GM19463 (cell line): ENCODE results near the gene PRM3.

Experiments used
- ATAC-seq: cut with Tn5 transposase; IDR thresholded peaks from one replicate; pipeline ENCODE4 v1.9.1; 2021; ENCODE audit warnings: mild to moderate bottlenecking, moderate library complexity; ENCODE audit not compliant: unreplicated experiment

The PRM3 gene

GRCh38 chr16:11229432-11229831 lies 44.0 kb downstream of the PRM3 start:
- no peak for ATAC-seq

GRCh38 chr16:11225677-11226549 lies 47.5 kb downstream of the PRM3 start:
- ATAC-seq, result no peak

- peak; percentile 78 for ATAC-seq
Observed at GRCh38 chr16:11224894-11225676, 48.3 kb downstream of the PRM3 start.

GRCh38 chr16:11224096-11224893 lies 49.1 kb downstream of the PRM3 start:
- ATAC-seq, result peak; percentile 48
